ENCODE measurements around the gene SUGCT.

GRCh38 chr7:40315277-40315676 is 180.5 kb downstream of the SUGCT start:
- no peak for TF ChIP-seq CTCF (IDR thresholded peaks at IDR 0.05; ENCODE audit: low read length)
- TF ChIP-seq EZH2phosphoT487 (IDR thresholded peaks at IDR 0.05; ENCODE audit: low read length): no peak
